Breast epithelium (tissue), 4 donors: ENCODE data around the gene CUBN. TPM values are rescaled to one million over a fixed set of nuclear protein-coding genes. Genes with fewer than 3 reads are reported as not detected.

Experiments
- DNase-seq, 2 donors: peaks; one replicate each; pipeline ENCODE4 v3.0.0-alpha.2; 2019; ENCODE audit warnings: low spot score in 2 of 2
- H3K27ac ChIP-seq, 2 donors: fragments of 200-600 bp; sonication (generic) in 1 of 2; one replicate each; pipeline ENCODE4 v1.5.1; 2016 to 2019; ENCODE audit warnings: mild to moderate bottlenecking in 1 of 2
- H3K27me3 ChIP-seq, 2 donors: fragments of 200-600 bp; sonication (generic) in 1 of 2; one replicate each; pipeline versions ENCODE4 v1.5.1 to v1.6.0; 2017 to 2019; ENCODE audit warnings: control low read depth in 1 of 2, mild to moderate bottlenecking in 1 of 2
- H3K36me3 ChIP-seq: fragments of 200-600 bp; one replicate; pipeline ENCODE4 v1.5.1; 2019
- H3K4me1 ChIP-seq, 2 donors: fragments of 200-600 bp; sonication (generic); one replicate each; pipeline ENCODE4 v1.5.1; 2016 to 2019; ENCODE audit warnings: control low read depth in 1 of 2
- H3K4me3 ChIP-seq, 3 donors: fragments of 200-600 bp; sonication (generic); 1 replicate in 2 of 3; 2 replicates in 1 of 3; pipeline ENCODE4 v1.5.1; 2016 to 2019; ENCODE audit warnings: mild to moderate bottlenecking in 3 of 3, moderate library complexity in 2 of 3
- H3K9me3 ChIP-seq, 2 donors: fragments of 200-600 bp; sonication (generic) in 1 of 2; one replicate each; pipeline ENCODE4 v1.5.1; 2016 to 2019; ENCODE audit warnings: control low read depth in 1 of 2
- POLR2A ChIP-seq: fragments of 450-650 bp; IDR thresholded peaks from one replicate; pipeline ENCODE4 v1.6.1; 2016; ENCODE audit warnings: antibody characterized with exemption, mild to moderate bottlenecking, moderate library complexity
- POLR2AphosphoS5 ChIP-seq, 3 donors: sonication (generic); formaldehyde crosslinking; IDR thresholded peaks; one replicate each; pipeline ENCODE4 v1.6.1; 2017; ENCODE audit warnings: antibody characterized with exemption in 3 of 3
- intact Hi-C: fragments of 100-400 bp; cut with DNase I; formaldehyde crosslinking; loops from one replicate; pipeline ENCODE4 v1.15.1; 2023; ENCODE audit warnings: low total_unique reads
- total RNA-seq, 3 donors: library from RNA; depleted of rRNA; stranded (reverse); fragments of >200 nt; gene quantifications; one replicate each; pipeline ENCODE4 v1.1.0, GENCODE V29; 2016
- TF ChIP-seq, protein P1 (sequence below), 3 donors: fragments of 450-650 bp; IDR thresholded peaks; one replicate each; pipeline ENCODE4 v1.5.1; 2016 to 2017; ENCODE audit warnings: antibody characterized with exemption in 3 of 3, mild to moderate bottlenecking in 3 of 3, moderate library complexity in 3 of 3

CUBN gene
- total RNA-seq, 3 donors from 2014 or later = 1.6 to 5.7 (median 5.0) TPM

DNA sequence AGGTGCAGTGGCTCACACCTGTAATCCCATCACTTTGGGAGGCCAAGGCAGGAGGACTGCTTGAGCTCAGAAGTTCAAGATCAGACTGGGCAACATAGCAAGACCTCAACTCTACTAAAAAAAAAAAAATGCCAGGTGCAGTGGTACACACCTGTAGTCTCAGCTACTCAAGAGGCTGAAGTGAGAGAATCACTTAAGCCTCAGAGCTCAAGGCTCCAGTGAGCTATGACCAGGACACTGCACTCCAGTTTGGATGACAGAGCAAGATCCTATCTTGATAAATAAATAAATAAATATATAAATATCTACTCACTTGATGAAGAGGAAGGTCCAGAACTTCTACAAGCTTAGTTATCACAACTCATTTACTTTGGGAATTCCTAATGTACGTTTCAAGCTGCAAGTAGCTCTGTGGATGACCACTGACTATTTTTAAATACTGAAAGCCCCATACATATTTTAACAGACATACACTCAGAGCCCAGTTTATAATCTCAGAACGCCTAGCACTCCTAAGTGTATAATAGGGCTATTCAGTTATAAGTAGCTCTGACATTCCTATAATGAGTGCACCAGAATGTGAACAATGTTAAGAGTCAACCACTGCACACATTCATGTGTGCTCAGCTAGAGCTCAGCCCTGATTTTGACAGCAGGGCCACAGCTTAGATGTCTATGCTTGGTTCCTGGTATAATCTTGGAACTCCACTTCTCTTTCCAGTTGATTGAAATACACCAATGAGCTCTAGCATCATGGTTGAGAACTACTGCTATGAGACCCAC is 119.1 kb downstream of the CUBN start:
- Histone ChIP-seq H3K9me3 (no peaks in the 10 kb centered on the region), H3K4me3 (no peak overlapping the region), H3K27me3 (no peaks in the 10 kb centered on the region), H3K27ac (peak overlapping the region in 1 of 2 donors; percentile 89), H3K36me3 (no peaks in the 10 kb centered on the region), H3K4me1 (peaks cover 6 to 7% of the 10 kb centered on the region in 2 donors)
- TF ChIP-seq, protein P1, sequence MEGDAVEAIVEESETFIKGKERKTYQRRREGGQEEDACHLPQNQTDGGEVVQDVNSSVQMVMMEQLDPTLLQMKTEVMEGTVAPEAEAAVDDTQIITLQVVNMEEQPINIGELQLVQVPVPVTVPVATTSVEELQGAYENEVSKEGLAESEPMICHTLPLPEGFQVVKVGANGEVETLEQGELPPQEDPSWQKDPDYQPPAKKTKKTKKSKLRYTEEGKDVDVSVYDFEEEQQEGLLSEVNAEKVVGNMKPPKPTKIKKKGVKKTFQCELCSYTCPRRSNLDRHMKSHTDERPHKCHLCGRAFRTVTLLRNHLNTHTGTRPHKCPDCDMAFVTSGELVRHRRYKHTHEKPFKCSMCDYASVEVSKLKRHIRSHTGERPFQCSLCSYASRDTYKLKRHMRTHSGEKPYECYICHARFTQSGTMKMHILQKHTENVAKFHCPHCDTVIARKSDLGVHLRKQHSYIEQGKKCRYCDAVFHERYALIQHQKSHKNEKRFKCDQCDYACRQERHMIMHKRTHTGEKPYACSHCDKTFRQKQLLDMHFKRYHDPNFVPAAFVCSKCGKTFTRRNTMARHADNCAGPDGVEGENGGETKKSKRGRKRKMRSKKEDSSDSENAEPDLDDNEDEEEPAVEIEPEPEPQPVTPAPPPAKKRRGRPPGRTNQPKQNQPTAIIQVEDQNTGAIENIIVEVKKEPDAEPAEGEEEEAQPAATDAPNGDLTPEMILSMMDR (IDR thresholded peaks at IDR 0.05) = no peak
- TF ChIP-seq POLR2A = no peak
- TF ChIP-seq POLR2AphosphoS5 (IDR thresholded peaks at IDR 0.05) = no peak
- intact Hi-C loops = no loop called here
- no peak for DNase-seq

DNA sequence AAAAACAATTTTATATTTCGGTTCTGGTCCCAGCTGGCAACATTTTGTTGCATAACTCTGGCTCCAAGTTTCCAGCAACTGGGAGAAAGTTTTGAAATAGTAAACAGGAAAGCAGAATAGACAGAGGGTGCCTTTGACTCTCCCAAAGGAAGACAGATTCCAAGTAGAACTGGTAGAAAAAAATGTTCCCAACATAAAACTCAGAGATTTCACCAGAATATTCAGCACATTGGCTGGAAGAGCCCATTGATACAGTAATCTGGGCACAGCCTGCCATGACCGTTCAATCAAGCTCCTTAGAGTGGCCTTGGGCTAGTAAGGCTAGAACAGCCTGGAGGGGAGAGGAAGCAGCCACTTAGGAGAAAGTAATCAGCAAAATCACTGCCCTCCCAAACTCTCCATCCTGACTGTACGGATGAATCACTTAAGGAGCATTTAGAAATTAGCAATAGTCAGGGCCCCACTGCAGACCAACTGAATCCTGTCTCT is 120.4 kb downstream of the CUBN start:
- Histone ChIP-seq H3K27ac (peak overlapping the region; percentile 73 to 89), H3K27me3 (no peaks in the 10 kb centered on the region), H3K9me3 (no peaks in the 10 kb centered on the region), H3K4me3 (no peak overlapping the region), H3K36me3 (no peaks in the 10 kb centered on the region), H3K4me1 (peaks cover 6 to 7% of the 10 kb centered on the region in 2 donors)
- TF ChIP-seq POLR2A (no peak), POLR2AphosphoS5 (IDR thresholded peaks at IDR 0.05) (peak in 1 of 3 donors; percentile 36)
- no peak for DNase-seq
- intact Hi-C loops = no loop called here

DNA sequence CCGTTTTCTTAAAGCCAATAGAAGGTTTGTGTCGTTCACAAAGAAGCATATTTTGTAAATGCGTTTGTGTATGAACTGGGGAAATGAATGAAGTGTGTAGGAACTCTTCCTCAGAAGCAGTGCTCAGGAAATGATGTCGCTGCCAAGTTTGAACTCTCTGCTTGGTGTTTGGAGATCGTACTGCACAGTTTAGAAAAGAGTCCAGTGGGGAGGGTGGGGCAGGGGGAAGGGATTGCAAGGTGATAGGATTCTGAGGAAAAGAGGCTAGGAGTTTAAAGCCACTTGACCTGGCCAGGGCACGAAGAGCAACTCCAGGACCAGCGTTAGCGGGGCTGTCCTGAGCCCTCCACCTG is 122.2 kb downstream of the CUBN start:
- peaks cover 6 to 7% of the 10 kb centered on the region in 2 donors for H3K4me1 ChIP-seq
- peak overlapping the region; percentile 34 to 50 for H3K27ac ChIP-seq
- no peak overlapping the region for H3K4me3 ChIP-seq
- H3K9me3 ChIP-seq = no peaks in the 10 kb centered on the region
- DNase-seq = no peak
- TF ChIP-seq, protein P1 (IDR thresholded peaks at IDR 0.05) = no peak
- TF ChIP-seq POLR2A = no peak
- TF ChIP-seq POLR2AphosphoS5 (IDR thresholded peaks at IDR 0.05) = no peak
- no peaks in the 10 kb centered on the region for H3K27me3 ChIP-seq
- H3K36me3 ChIP-seq = no peaks in the 10 kb centered on the region
- intact Hi-C loops = no loop called here

DNA sequence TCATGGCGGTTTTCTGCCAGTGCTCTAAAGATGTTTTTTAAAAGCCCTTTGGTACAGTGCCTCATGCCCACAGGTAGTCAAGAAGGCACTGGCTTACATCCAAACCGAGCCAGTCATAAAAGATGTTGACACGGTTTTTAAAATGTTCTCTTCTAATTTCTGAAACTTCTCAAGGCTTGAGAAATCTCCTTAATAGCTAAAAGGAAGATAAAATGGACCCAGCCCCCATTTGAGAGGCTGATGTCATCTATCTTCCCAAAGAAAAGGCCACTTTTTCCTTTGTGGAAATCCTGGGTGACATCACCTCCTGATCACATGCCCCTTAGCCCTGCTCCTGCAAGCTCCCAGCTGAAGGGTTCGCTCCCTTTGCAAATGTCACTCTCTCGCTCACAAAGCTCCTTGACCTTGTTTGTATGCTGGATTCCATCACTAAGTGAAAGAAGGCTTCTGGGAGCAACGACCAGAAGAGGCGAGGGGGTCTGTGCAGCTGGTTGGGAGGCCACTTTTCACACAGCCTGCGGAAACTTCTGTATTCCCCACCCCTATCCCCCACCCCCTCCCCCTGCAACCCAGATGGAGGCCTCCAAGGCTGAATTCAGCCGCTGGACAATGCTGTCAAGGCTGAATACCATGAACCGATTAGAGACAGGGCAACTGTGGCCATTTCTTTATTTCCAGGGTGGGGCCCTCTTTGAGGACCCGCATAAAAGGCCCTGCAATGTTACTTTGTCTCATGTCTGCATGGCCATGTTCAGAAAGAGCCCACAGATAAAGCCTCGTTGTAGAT is 122.8 kb downstream of the CUBN start:
- H3K36me3 ChIP-seq = no peaks in the 10 kb centered on the region
- peaks cover 6 to 7% of the 10 kb centered on the region in 2 donors for H3K4me1 ChIP-seq
- DNase-seq = no peak
- no peak for TF ChIP-seq POLR2AphosphoS5 (IDR thresholded peaks at IDR 0.05)
- TF ChIP-seq POLR2A = no peak
- TF ChIP-seq, protein P1 (IDR thresholded peaks at IDR 0.05) = no peak
- H3K27me3 ChIP-seq = no peaks in the 10 kb centered on the region
- intact Hi-C loops = no loop called here
- peak overlapping the region; percentile 34 to 50 for H3K27ac ChIP-seq
- no peaks in the 10 kb centered on the region for H3K9me3 ChIP-seq
- H3K4me3 ChIP-seq = no peak overlapping the region

DNA sequence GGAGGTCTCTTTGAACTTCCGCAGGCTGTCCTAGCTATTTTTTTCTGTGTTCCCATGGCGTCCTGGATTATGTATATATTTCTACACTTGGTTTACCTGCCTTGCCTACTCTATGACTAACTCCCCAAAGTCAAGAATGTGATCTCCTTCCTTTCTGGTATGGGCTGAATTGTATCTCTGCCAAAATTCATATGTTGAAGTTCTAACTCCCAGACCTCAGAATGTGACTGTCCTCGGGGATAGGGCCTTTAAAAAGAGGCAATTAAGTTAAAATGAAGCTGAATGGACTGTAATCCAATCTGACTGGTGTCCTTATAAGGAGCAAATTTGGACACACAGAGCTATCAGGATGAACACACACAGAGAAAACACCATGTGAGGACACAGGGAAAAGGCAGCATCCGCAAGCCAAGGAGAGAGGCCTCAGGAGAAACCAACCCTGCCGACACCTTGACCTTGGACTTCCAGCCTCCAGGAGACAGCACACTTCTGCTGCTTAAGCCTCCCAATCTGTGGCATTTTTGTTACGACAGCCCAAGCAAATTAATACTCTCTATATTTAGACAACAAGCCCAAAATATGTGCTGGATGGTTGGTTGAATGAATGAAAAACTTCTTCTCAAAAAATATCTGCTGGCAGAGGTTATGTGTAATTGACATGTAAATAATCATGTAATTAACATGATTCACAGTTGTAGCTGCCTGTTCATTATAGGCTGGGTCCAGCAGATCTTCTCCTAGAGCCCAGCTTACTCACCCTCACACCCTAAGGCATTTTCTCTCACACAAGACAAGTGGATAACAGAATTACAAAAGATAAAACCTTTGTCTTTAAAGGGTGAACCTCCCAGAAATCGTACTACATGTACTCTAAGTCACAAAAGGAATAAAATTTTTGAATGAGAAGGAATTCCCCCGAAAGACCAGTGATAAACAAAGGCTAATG is 123.7 kb downstream of the CUBN start:
- Histone ChIP-seq H3K4me3 (no peak overlapping the region), H3K36me3 (no peaks in the 10 kb centered on the region), H3K27me3 (no peaks in the 10 kb centered on the region), H3K27ac (peak overlapping the region; percentile 34 to 50), H3K4me1 (peaks cover 6 to 7% of the 10 kb centered on the region in 2 donors), H3K9me3 (no peaks in the 10 kb centered on the region)
- DNase-seq = no peak
- intact Hi-C loops = no loop called here
- no peak for TF ChIP-seq POLR2A
- TF ChIP-seq POLR2AphosphoS5 (IDR thresholded peaks at IDR 0.05) = no peak
- TF ChIP-seq, protein P1 (IDR thresholded peaks at IDR 0.05) = no peak
